GM18499 (cell line): ENCODE results near the gene TANC1.

Experiments
- ATAC-seq: cut with Tn5 transposase; IDR thresholded peaks from one replicate; pipeline ENCODE4 v1.9.1; 2021; ENCODE audit warnings: moderate number of reproducible peaks; ENCODE audit not compliant: insufficient read depth, unreplicated experiment

TANC1 gene

DNA sequence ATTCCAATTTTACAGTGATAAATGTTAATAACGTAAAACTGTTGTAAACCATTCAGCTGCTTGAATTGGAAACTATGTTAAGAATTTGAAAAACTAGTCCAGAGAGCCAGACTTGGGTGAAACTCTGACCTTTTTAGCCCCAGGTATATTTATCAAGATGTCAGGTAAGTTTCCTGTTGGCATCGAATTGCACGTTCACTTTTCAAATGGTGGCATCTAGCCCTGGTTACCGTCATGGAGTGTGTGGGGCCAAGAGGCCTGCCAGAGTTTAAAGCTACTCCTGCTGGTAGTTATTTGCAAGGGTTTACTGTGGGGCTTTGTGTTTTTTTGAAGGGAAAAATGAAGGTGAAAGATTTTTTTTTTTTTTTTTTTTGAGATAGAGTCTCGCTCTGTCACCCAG is 208.1 kb downstream of the TANC1 start:
- no peak for ATAC-seq

DNA sequence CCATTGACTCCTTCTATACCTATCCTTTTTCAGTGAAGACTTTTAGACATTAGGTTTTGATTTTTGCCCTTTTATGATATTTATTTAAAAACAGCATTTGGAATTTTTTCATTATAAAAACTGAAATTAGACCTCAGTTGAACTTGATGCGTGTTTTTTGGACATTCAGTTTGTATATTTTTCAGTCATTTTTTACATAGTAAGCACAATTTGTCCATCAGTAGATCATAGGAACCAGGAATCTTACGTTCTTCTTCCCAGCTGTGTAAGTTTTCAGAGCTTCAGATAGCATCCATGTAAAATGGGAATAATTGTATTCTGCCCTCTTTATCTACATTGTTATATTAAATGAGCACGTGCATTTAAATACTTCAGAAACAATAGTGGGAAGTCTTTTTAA is 208.9 kb downstream of the TANC1 start:
- ATAC-seq, result no peak

GRCh38 chr2:159177957-159178356 is 209.5 kb downstream of the TANC1 start:
- ATAC-seq, result no peak

DNA sequence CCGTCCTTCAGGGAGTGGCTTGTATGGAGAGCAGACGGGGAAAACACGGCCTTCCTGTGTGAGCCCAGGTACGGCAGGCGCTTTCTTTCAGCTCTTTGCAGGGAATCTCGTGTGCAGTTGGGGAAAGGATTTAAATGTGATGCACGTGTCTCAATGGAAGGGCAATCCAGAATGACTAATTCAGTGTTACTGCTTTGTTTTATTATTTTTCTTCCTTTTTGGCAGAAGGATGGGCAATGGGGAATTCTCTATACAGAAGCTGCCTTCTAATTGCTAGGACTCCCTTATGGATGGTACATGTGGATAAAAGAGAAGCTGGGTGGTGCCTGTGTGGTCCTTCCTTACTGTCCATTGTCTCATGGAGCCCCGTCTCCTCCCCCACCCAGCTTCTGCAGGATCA is 210.7 kb downstream of the TANC1 start:
- ATAC-seq, result no peak

DNA sequence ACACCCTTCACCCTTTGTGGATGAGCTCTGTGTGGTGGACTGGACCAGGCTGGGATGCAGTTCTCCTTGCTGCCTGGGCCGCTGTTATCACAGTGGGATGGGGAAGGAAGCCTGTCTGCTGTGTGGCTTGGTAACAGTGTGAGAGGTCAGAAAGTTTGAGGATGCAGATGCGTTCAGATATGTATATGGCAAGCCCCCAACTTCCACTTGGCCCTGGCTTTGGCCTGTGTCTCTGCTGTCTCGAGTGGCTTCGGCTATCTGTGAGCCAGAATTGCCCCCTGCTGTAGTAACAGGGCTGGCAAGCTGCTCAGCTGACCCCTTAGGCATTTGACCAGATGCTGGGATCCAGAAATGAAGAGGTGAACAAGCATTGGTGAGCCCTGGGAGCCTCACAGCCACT is 211.3 kb downstream of the TANC1 start:
- ATAC-seq, result no peak

DNA sequence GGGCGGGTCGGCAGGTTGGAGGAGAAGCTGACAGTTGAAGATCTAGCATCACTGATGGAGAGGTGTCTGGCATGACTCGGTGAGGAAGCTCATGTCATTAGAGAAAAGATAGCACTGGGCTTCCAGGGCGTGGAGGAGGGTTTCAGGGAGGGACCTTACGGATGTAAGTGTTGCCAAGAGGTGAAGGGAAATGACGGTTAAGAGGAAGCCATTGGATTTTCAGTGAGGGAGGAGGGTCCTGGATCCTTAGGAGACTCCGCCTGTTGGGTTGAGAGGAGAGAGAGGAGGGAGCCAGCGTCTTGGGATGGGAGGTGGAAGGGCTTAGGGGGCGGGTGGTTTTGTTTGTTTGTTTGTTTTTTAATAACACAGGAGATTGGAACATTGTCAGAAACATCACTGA is 214.9 kb downstream of the TANC1 start:
- ATAC-seq, result no peak

DNA sequence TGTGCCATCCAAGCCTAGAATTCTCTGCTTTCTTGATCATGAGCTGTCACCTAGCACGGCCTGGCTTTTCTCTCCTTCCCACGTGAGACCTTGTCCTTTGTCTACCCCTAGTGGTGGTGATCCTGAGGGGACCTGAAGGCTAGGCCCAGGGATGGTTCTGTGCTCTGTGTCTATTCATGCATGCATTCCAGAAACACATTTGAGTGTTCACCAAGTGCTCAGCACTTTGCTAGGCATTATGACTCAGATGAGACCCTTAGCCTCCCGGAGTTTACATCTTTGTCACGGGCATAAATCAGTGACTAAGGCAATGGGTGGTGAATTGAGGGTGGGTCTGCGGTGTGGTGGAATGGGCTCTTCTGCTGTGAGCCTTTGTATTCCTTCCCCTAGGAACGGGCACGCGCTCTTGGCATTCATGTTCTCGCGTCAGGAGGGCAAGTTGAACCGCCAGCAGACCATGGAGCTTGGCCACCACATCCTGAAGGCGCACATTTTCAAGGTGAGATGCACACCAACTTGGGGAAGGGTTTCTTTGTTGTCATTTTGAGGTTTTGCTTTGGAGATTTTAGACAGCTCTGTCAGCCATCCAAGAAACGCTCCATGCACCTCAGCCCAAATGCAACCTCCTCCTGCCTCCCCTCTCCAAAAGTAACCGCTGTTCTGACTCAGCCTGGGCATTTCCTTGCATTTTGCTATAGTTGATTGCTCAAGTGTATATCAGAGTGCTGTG is 217.1 kb downstream of the TANC1 start:
- ATAC-seq, result peak; percentile 55

DNA sequence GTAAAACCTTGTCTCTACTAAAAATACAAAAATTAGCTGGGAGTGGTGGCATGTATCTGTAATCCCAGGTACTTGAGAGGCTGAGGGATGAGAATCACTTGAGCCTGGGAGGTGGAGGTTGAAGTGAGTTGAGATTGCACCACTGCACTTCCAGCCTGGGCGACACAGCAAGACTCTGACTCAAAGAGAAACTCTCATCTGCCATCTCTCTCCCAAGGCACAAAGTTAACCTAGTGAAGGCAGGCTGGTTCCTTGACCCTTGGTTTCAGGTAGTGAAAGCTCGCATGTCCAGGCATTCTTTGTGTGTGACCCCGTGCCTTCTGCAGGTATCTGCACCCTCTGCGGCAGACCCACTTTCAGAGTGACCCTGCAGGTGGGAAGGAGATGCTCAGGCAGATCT is 218.0 kb downstream of the TANC1 start:
- no peak for ATAC-seq

GRCh38 chr2:159187106-159187505 is 218.7 kb downstream of the TANC1 start:
- ATAC-seq, result no peak

DNA sequence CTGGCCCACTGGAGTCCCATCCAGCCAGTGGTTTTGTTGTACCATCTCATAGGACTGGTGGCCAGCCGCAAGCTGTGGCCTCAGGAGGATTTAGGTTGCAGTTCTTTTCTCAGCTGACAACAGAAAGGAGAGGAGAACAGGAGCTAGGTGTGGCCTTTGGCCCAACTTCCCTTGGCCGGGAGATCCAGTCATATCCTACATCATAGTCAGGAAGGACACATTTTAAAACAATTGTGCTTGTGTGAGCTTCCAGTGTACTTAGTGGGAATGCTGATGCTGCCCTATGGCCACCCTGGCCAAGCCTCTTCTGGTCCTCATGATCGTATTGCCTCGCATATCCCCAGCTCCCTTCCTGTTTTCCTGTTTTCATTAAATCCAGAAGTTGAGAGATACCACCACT is 220.0 kb downstream of the TANC1 start:
- no peak for ATAC-seq

DNA sequence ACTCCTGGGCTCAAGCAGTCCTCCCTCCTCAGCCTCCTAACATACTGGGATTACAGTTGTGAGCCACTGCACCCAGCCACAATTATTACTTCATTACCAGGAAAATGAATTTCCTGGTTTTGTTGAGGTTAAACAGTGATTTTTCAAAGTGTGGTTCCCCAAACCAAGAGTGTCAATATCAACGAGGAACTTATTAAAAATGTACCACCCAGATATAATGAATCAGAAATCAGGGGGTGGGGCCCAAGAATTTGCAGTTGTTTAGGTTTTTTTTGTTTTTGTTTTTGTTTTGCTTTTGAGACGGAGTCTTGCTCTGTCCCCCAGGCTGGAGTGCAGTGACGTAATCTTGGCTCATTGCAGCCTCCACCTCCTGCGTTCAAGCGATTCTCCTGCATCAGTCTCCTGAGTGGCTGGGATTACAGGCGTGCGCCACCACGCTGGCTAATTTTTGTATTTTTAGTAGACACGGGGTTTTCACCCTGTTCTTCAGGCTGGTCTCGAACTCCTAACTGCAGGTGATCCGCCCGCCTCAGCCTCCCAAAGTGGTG is 224.0 kb downstream of the TANC1 start:
- ATAC-seq, result no peak

GRCh38 chr2:159193791-159194190 is 225.4 kb downstream of the TANC1 start:
- ATAC-seq, result no peak

GRCh38 chr2:159194241-159194640 is 225.8 kb downstream of the TANC1 start:
- no peak for ATAC-seq

DNA sequence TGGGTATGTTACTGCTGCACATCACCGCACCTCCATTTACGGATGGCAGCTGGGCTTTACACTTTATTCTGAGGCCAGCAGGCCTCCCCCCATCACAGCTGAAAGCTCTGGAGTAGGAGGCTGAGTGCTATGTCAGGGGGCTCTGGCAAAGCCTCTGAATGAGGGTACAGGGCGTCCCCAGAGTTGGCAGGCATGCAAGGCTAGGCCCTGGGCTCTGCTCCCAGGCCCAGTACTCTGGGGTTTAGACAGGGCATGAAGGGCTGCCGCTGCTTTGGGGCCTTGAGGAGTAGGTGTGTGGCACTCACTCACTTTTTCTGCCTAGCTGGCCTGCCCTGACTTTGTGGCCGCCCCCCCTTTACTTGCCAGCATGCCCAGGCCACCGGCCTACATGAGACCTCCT is 227.3 kb downstream of the TANC1 start:
- no peak for ATAC-seq

GRCh38 chr2:159196393-159196925 is 228.0 kb downstream of the TANC1 start:
- no peak for ATAC-seq

- ATAC-seq, result no peak
Observed at GRCh38 chr2:159199236-159199635, 230.8 kb downstream of the TANC1 start.

DNA sequence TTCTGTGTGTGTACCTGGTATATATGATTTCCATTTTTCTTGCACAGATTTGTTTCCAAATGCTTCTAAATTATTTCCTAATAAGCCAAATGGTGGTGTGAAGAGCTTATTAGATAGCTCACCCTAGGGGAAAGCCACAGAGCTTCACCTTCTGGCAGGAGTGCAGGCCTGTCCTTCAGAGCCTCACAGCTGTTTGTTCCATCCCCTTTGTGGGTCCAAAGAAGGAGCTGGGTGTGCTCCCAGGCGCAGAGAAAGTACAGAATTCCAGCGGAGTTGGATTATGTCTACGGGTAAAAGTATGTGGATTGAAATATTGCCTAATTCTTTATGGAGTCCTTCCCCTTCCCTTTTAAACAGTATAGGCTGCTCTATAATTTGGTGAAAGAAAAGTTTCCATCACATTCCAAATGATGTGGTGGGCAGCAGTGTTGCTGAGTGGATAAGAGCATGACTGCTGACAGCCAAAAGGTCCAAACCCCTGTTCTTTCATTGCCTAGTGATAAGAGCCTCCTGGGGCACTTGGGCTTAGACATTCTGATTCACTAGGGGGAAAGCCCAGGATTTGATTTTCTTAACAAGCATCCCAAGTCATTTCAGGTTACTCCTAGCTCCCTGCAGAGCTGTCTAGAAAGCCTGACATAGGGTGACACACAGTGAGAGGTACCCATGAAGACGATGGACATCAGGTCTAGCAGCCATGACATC is 231.5 kb downstream of the TANC1 start:
- ATAC-seq, result no peak

- no peak for ATAC-seq
Observed at GRCh38 chr2:159200498-159200897, 232.1 kb downstream of the TANC1 start.

DNA sequence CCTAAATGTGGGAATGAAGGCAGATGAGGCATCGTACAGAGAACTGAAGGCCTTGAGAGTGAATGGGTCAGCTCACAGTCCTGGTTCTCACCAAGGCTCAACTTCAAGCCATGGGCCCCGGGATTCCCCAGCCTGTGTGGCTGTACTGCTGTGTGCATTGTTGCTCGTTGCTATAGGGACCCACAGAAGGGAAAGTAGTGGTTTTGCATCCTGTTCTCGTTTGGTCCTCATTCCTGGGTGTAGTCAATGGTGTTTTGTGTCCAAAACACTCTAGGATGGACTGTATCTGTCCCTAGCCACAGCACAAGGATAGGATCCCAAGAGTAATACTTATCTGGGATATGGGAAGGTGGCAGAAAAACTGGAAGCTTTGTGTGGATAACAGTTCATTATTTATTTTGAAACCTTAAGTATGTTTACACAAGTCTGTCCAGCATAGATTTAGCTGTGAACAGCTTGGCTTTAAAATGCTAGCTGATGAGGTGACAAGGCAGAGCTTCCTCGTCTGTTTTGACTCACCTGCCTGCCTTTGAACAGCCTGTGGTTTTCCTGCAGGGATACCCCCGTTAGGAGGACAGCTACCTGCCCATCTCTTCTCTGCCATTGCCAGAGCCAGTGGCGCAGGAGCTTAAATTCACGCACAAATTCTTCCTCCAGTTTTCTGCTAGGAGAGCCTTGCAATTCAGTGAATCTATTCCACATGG is 233.1 kb downstream of the TANC1 start:
- peak; percentile 99 for ATAC-seq

GRCh38 chr2:159202568-159203071 is 234.2 kb downstream of the TANC1 start:
- ATAC-seq, result no peak
